Fibroblast of peridontal ligament (primary cell): Measurements from ENCODE around the gene ATP2C2.
"Not testable (repeated sequence)": the region's sequence is repeated elsewhere in the genome, so short reads cannot be mapped to it uniquely, and the experiment has no call there.

Experiments
- DNase-seq: peaks from one replicate; pipeline ENCODE4 v3.0.0-alpha.2; 2010; ENCODE audit errors: extremely low read depth

The ATP2C2 gene

GRCh38 chr16:84339766-84340165 is 28.6 kb upstream of the ATP2C2 start:
- DNase-seq, result no peak

GRCh38 chr16:84340325-84341040 is 27.9 kb upstream of the ATP2C2 start:
- DNase-seq, result no peak

GRCh38 chr16:84341528-84342295 is 26.6 kb upstream of the ATP2C2 start:
- DNase-seq, result no peak

- DNase-seq, result not testable (repeated sequence)
Observed at GRCh38 chr16:84343800-84344199, 24.5 kb upstream of the ATP2C2 start.

GRCh38 chr16:84344781-84345180 is 23.6 kb upstream of the ATP2C2 start:
- no peak for DNase-seq

- DNase-seq, result no peak
Observed at GRCh38 chr16:84347161-84347560, 21.2 kb upstream of the ATP2C2 start.

GRCh38 chr16:84348386-84348888 is 19.9 kb upstream of the ATP2C2 start:
- DNase-seq, result no peak

- no peak for DNase-seq
Observed at GRCh38 chr16:84349862-84350684, 18.3 kb upstream of the ATP2C2 start.

- no peak for DNase-seq
Observed at GRCh38 chr16:84350685-84351400, 17.5 kb upstream of the ATP2C2 start.

- no peak for DNase-seq
Observed at GRCh38 chr16:84351630-84352029, 16.7 kb upstream of the ATP2C2 start.

GRCh38 chr16:84354306-84354705 is 14.0 kb upstream of the ATP2C2 start:
- DNase-seq, result no peak

GRCh38 chr16:84355149-84355548 is 13.2 kb upstream of the ATP2C2 start:
- DNase-seq, result no peak

- no peak for DNase-seq
Observed at GRCh38 chr16:84356176-84356575, 12.2 kb upstream of the ATP2C2 start.

GRCh38 chr16:84356591-84357116 is 11.7 kb upstream of the ATP2C2 start:
- no peak for DNase-seq

GRCh38 chr16:84357191-84357651 is 11.1 kb upstream of the ATP2C2 start:
- peak; percentile 27 for DNase-seq

- DNase-seq, result no peak
Observed at GRCh38 chr16:84358601-84359295, 9.6 kb upstream of the ATP2C2 start.

- DNase-seq, result no peak
Observed at GRCh38 chr16:84359326-84359725, 9.0 kb upstream of the ATP2C2 start.

GRCh38 chr16:84360170-84360569 is 8.2 kb upstream of the ATP2C2 start:
- no peak for DNase-seq

GRCh38 chr16:84360748-84361147 is 7.6 kb upstream of the ATP2C2 start:
- no peak for DNase-seq

- no peak for DNase-seq
Observed at GRCh38 chr16:84361546-84361945, 6.8 kb upstream of the ATP2C2 start.
